Measurements from ENCODE around the gene CDH23. TPM values are rescaled to one million over a fixed set of nuclear protein-coding genes. Genes with fewer than 3 reads are reported as not detected.

CDH23 gene
- total and polyA plus RNA-seq, 9 of the 15 experiments (the other 6 are each of a cell fraction or from before 2014, with no cell fraction given) = 0.18 to 1.2 (median 0.47) TPM

DNA sequence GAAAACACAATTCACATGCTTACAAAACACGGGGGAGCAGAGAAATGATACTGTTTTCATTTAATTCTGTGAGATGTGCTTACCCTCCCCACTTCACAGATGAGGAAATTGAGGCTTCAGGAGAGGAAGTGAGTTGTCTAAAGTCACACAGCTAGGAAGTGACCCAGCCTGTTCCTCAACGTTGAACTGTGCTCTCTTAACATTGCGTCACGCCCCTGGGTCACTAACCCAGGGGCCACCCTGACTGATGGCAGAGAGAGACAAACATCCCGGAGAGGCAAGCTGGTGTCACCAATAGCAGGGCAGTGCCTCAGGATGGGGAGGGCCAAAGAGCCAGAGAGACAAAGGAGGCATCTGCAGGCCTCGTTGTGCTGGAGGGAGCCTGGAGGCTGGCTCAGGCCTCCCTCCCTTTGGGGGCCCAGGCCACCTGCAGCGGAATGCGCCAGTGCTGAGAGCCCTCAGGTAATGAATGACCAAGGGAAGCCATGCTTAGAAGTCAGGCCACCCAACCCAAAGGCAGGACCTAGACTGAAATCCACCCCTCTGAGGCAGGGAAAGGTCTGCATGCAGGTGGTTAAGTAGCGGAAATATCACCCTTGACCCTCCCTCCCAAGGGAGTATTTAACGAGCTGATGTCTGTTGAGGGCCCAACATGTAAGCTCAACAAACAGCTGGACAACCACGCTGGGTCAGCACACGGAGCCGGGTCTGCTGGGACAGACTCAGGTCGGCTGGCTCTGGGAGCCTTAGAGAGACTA, 241.5 kb downstream of the CDH23 start:
- H2AFZ ChIP-seq (ENCODE audit: low read depth, low read length) = peak overlapping the region; percentile 78
- no peak for FAIRE-seq
- peaks cover 69 to 91% of the 10 kb centered on the region in 2 experiments for H3K4me1 ChIP-seq (replicated peaks in 1 of 2; ENCODE audit: control insufficient read depth in 2 of 2, insufficient read depth in 2 of 2, low read length in 2 of 2)
- peak overlapping the region; percentile 72 for H3K4me2 ChIP-seq (ENCODE audit: insufficient read depth, low read length)
- no peak overlapping the region; the same call in 1 of the 2 replicates for H3K4me3 ChIP-seq
- DNase-seq (ENCODE audit: extremely low read depth in 1 of 4, low spot score in 3 of 4) = peak; percentile 67 to 94 (median 82)
- BruUV-seq (replicated peaks) = no TSS peak
- H3K27me3 ChIP-seq (ENCODE audit: control insufficient read depth in 2 of 2, insufficient read depth in 2 of 2, low read length in 2 of 2) = no peaks in the 10 kb centered on the region; a peak in 1 of 5 replicates
- H3K9me3 ChIP-seq (replicated peaks; ENCODE audit: control insufficient read depth, insufficient read depth, low read depth, low read length) = no peaks in the 10 kb centered on the region
- ChIA-PET CTCF (ENCODE audit: low intra/inter-chr PET ratio) (no interaction called here), POLR2A (interaction anchor here (0.9 to 3.4 kb wide), 9 partner anchors 10 to 379 kb away, joined by 3 to 15 read pairs (median 6); no protein-coding TSS in a partner anchor)
- H3K9me1 ChIP-seq (ENCODE audit: control insufficient read depth, insufficient read depth, low read length) = peaks cover 3% of the 10 kb centered on the region
- intact Hi-C loops (cut with micrococcal nuclease) = loop anchor here (5.0 kb wide), 3 partner anchors 44 to 109 kb away; no protein-coding TSS in a partner anchor
- H3K9ac ChIP-seq (ENCODE audit: insufficient read depth in 1 of 2, low read depth in 2 of 2, low read length in 2 of 2) = peak overlapping the region; percentile 62 to 75
- in situ Hi-C loops (cut with MboI) = no loop called here
- WGBS (ENCODE audit: insufficient coverage, low coverage, missing lambda C conversion rate) = 1% methylated on average over 14 of the region's 14 CpGs
- no peaks in the 10 kb centered on the region for H3K36me3 ChIP-seq (ENCODE audit: control insufficient read depth, insufficient read depth, low read length)
- peak; percentile 75 for ATAC-seq
- H3K79me2 ChIP-seq (ENCODE audit: control insufficient read depth, insufficient read depth, low read length) = no peaks in the 10 kb centered on the region
- no peaks in the 10 kb centered on the region for H4K20me1 ChIP-seq (replicated peaks; ENCODE audit: control insufficient read depth, insufficient read depth, low read length)
- peak overlapping the region; percentile 80 for H3K27ac ChIP-seq (ENCODE audit: extremely low read depth, low read depth, low read length)
- TF ChIP-seq, protein P1, sequence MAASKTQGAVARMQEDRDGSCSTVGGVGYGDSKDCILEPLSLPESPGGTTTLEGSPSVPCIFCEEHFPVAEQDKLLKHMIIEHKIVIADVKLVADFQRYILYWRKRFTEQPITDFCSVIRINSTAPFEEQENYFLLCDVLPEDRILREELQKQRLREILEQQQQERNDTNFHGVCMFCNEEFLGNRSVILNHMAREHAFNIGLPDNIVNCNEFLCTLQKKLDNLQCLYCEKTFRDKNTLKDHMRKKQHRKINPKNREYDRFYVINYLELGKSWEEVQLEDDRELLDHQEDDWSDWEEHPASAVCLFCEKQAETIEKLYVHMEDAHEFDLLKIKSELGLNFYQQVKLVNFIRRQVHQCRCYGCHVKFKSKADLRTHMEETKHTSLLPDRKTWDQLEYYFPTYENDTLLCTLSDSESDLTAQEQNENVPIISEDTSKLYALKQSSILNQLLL (CRISPR knock-in tag; IDR thresholded peaks at IDR 0.05; ENCODE audit: borderline replicate concordance) = no peak
- TF ChIP-seq, protein P2, sequence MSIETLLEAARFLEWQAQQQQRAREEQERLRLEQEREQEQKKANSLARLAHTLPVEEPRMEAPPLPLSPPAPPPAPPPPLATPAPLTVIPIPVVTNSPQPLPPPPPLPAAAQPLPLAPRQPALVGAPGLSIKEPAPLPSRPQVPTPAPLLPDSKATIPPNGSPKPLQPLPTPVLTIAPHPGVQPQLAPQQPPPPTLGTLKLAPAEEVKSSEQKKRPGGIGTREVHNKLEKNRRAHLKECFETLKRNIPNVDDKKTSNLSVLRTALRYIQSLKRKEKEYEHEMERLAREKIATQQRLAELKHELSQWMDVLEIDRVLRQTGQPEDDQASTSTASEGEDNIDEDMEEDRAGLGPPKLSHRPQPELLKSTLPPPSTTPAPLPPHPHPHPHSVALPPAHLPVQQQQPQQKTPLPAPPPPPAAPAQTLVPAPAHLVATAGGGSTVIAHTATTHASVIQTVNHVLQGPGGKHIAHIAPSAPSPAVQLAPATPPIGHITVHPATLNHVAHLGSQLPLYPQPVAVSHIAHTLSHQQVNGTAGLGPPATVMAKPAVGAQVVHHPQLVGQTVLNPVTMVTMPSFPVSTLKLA (conservative IDR thresholded peaks at IDR 0.05) = no peak
- TF ChIP-seq ZNF79 (CRISPR knock-in tag; IDR thresholded peaks at IDR 0.05; ENCODE audit: low read depth) = 0 out of 2 replicates have a peak, but pooled peaks have one; percentile 12
- TF ChIP-seq ELF1 (tag; IDR thresholded peaks at IDR 0.05) = peak; percentile 44; the same call in 1 of the 2 replicates
- no peak for TF ChIP-seq ZNF253 (CRISPR knock-in tag; conservative IDR thresholded peaks at IDR 0.05)
- TF ChIP-seq ZNF699 (CRISPR knock-in tag; IDR thresholded peaks at IDR 0.05; ENCODE audit: insufficient replicate concordance) = no peak
- TF ChIP-seq, protein P3, sequence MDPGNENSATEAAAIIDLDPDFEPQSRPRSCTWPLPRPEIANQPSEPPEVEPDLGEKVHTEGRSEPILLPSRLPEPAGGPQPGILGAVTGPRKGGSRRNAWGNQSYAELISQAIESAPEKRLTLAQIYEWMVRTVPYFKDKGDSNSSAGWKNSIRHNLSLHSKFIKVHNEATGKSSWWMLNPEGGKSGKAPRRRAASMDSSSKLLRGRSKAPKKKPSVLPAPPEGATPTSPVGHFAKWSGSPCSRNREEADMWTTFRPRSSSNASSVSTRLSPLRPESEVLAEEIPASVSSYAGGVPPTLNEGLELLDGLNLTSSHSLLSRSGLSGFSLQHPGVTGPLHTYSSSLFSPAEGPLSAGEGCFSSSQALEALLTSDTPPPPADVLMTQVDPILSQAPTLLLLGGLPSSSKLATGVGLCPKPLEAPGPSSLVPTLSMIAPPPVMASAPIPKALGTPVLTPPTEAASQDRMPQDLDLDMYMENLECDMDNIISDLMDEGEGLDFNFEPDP (CRISPR knock-in tag; IDR thresholded peaks at IDR 0.05) = no peak
- 0 out of 2 replicates have a peak, but pooled peaks have one; percentile 13 for TF ChIP-seq FOSL1 (tag; conservative IDR thresholded peaks at IDR 0.05)
- no peak for TF ChIP-seq ZNF717 (CRISPR knock-in tag; IDR thresholded peaks at IDR 0.05)
- no peak for TF ChIP-seq GATA2 (CRISPR knock-in tag; IDR thresholded peaks at IDR 0.05)
- peak; percentile 94 for TF ChIP-seq ETV1 (tag; conservative IDR thresholded peaks at IDR 0.05; ENCODE audit: low read depth)
- TF ChIP-seq ZNF830 (CRISPR knock-in tag; IDR thresholded peaks at IDR 0.05) = no peak
- TF ChIP-seq SP2 (IDR thresholded peaks at IDR 0.05; ENCODE audit: extremely low read depth, low read depth, low read length, poor library complexity, severe bottlenecking) = no peak
- TF ChIP-seq, protein P4, sequence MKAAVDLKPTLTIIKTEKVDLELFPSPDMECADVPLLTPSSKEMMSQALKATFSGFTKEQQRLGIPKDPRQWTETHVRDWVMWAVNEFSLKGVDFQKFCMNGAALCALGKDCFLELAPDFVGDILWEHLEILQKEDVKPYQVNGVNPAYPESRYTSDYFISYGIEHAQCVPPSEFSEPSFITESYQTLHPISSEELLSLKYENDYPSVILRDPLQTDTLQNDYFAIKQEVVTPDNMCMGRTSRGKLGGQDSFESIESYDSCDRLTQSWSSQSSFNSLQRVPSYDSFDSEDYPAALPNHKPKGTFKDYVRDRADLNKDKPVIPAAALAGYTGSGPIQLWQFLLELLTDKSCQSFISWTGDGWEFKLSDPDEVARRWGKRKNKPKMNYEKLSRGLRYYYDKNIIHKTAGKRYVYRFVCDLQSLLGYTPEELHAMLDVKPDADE (conservative IDR thresholded peaks at IDR 0.05; ENCODE audit: control insufficient read depth, low read depth, low read length) = no peak
- no peak for TF ChIP-seq NCOR1 (IDR thresholded peaks at IDR 0.05)
